Femur (tissue), 1 donor: ENCODE measurements around the gene FAM229B.
"Not testable (repeated sequence)": the region's sequence is repeated elsewhere in the genome, so short reads cannot be mapped to it uniquely, and the experiment has no call there.

Experiments
- DNase-seq: peaks from one replicate; pipeline ENCODE4 v3.0.0-alpha.2; 2017

The FAM229B gene

GRCh38 chr6:112087136-112087911, at the start of gene FAM229B, which contains the start of gene TUBE1:
TSS of gene FAM229B (plus strand) at chr6:112087591. CDS start at chr6:112099284, 11,693 bp downstream.
TSS of gene TUBE1 (minus strand) at chr6:112087482. CDS start at chr6:112087434, 48 bp downstream.
- peak; percentile 96 for DNase-seq

- DNase-seq: peak; percentile 60
These were observed 49.6 kb upstream of the FAM229B start for GRCh38 chr6:112037783-112038216.

GRCh38 chr6:112038268-112038667, 49.1 kb upstream of the FAM229B start:
- DNase-seq: no peak

- no peak for DNase-seq
These were observed 48.5 kb upstream of the FAM229B start for GRCh38 chr6:112038756-112039430.

GRCh38 chr6:112039431-112039770, 48.0 kb upstream of the FAM229B start:
- no peak for DNase-seq

- DNase-seq: no peak
These were observed 46.4 kb upstream of the FAM229B start for GRCh38 chr6:112040956-112041355.

GRCh38 chr6:112041535-112041934, 45.9 kb upstream of the FAM229B start:
- DNase-seq: no peak

GRCh38 chr6:112043032-112044007, 44.1 kb upstream of the FAM229B start:
- peak; percentile 95 for DNase-seq

GRCh38 chr6:112044196-112044595, 43.2 kb upstream of the FAM229B start:
- DNase-seq: no peak

GRCh38 chr6:112044856-112045255, 42.5 kb upstream of the FAM229B start:
- DNase-seq: no peak

- DNase-seq: not testable (repeated sequence)
These were observed 39.9 kb upstream of the FAM229B start for GRCh38 chr6:112047523-112047922.

- DNase-seq: no peak
These were observed 38.2 kb upstream of the FAM229B start for GRCh38 chr6:112049026-112049799.

GRCh38 chr6:112049996-112050395, 37.4 kb upstream of the FAM229B start:
- no peak for DNase-seq

GRCh38 chr6:112050429-112050828, 37.0 kb upstream of the FAM229B start:
- no peak for DNase-seq

GRCh38 chr6:112051251-112051740, 36.1 kb upstream of the FAM229B start:
- not testable (repeated sequence) for DNase-seq

- DNase-seq: no peak
These were observed 33.4 kb upstream of the FAM229B start, which contains the start of gene CCN6 for GRCh38 chr6:112054001-112054400. TSS of gene CCN6 (plus strand) at chr6:112054104. CDS start at chr6:112054358, 254 bp downstream.

- DNase-seq: peak; percentile 56
These were observed 32.7 kb upstream of the FAM229B start for GRCh38 chr6:112054555-112055190.

- DNase-seq: no peak
These were observed 29.0 kb upstream of the FAM229B start for GRCh38 chr6:112058243-112059032.

GRCh38 chr6:112061605-112062004, 25.8 kb upstream of the FAM229B start:
- DNase-seq: no peak

GRCh38 chr6:112062966-112063365, 24.4 kb upstream of the FAM229B start:
- no peak for DNase-seq
